ENCODE results near the gene RPS6KA2.

GRCh38 chr6:166381733-166382499, 245.1 kb downstream of the RPS6KA2 start:
- TF ChIP-seq CTCF (optimal IDR thresholded peaks at IDR 0.05 in 1 of 3, IDR thresholded peaks at IDR 0.05 in 1 of 3, conservative IDR thresholded peaks at IDR 0.05 in 1 of 3; ENCODE audit: extremely low read depth in 1 of 3, insufficient read depth in 2 of 3, low read length in 3 of 3): peak; percentile 69 to 92 (median 91)
- no peak for TF ChIP-seq EZH2 (IDR thresholded peaks at IDR 0.05; ENCODE audit: low read length)
